T-helper 17 cell (primary cell): ENCODE results near the gene SIRT2. TPM values are rescaled to one million over a fixed set of nuclear protein-coding genes. Genes with fewer than 3 reads are reported as not detected.

Source experiments
- ATAC-seq: fragments of 150-1000 bp; cut with Tn5 transposase; 2 replicates; pipeline ENCODE4 v1.10.0; 2021; ENCODE audit warnings: mild to moderate bottlenecking, moderate library complexity
- DNase-seq, 3 donors: peaks; one replicate each; pipeline versions ENCODE4 v3.0.0 to v3.0.0-alpha.2; 2020 to 2021
- H3K9me3 ChIP-seq: one replicate; pipeline ENCODE4 v1.7.0; 2013; ENCODE audit warnings: low read length, mild to moderate bottlenecking; ENCODE audit not compliant: control insufficient read depth, poor library complexity, severe bottlenecking
- H3K27ac Mint-ChIP-seq: one replicate; pipeline ENCODE4 v1.8.0; 2022; ENCODE audit warnings: mild to moderate bottlenecking, moderate library complexity, mixed read lengths
- H3K27me3 Mint-ChIP-seq: one replicate; pipeline ENCODE4 v1.8.0; 2022; ENCODE audit warnings: mixed read lengths
- H3K36me3 Mint-ChIP-seq: one replicate; pipeline ENCODE4 v1.8.0; 2022; ENCODE audit warnings: low read depth, mixed read lengths
- H3K4me1 Mint-ChIP-seq: one replicate; pipeline ENCODE4 v1.8.0; 2022; ENCODE audit warnings: mild to moderate bottlenecking, mixed read lengths
- H3K4me3 Mint-ChIP-seq: one replicate; pipeline ENCODE4 v1.8.0; 2022; ENCODE audit warnings: mild to moderate bottlenecking, moderate library complexity, mixed read lengths
- total RNA-seq, 4 donors: library from RNA in 2 of 4; stranded (reverse) in 2 of 4; gene quantifications; one replicate each; pipeline ENCODE4 v1.2.3 and lab custom pipeline; 2022 to 2026

Gene SIRT2
- total RNA-seq, 2 donors from 2014 or later = 68.7 to 68.9 TPM

GRCh38 chr19:38913958-38914357, 14.5 kb upstream of the SIRT2 start:
- ATAC-seq = no peak
- H3K27me3 Mint-ChIP-seq = no peaks in the 10 kb centered on the region

GRCh38 chr19:38912600-38913514, 13.4 kb upstream of the SIRT2 start:
- H3K9me3 ChIP-seq = no peaks in the 10 kb centered on the region
- Mint-ChIP-seq H3K36me3 (no peaks in the 10 kb centered on the region), H3K27me3 (no peaks in the 10 kb centered on the region), H3K4me1 (peaks cover 3% of the 10 kb centered on the region), H3K4me3 (no peak overlapping the region), H3K27ac (no peak overlapping the region)
- no peak for ATAC-seq
- no peak for DNase-seq

More at GRCh38 chr19:38913958-38914357, 14.5 kb upstream of the SIRT2 start:
- Mint-ChIP-seq H3K4me3 (no peak overlapping the region), H3K36me3 (no peaks in the 10 kb centered on the region), H3K4me1 (peaks cover 2% of the 10 kb centered on the region), H3K27ac (no peak overlapping the region)
- DNase-seq = no peak
- no peaks in the 10 kb centered on the region for H3K9me3 ChIP-seq

GRCh38 chr19:38911388-38912001, 12.1 kb upstream of the SIRT2 start:
- no peak for DNase-seq
- Mint-ChIP-seq H3K4me3 (no peak overlapping the region), H3K36me3 (peaks cover 4% of the 10 kb centered on the region), H3K4me1 (peaks cover 5% of the 10 kb centered on the region), H3K27ac (no peak overlapping the region), H3K27me3 (no peaks in the 10 kb centered on the region)
- no peaks in the 10 kb centered on the region for H3K9me3 ChIP-seq
- ATAC-seq = no peak

DNA sequence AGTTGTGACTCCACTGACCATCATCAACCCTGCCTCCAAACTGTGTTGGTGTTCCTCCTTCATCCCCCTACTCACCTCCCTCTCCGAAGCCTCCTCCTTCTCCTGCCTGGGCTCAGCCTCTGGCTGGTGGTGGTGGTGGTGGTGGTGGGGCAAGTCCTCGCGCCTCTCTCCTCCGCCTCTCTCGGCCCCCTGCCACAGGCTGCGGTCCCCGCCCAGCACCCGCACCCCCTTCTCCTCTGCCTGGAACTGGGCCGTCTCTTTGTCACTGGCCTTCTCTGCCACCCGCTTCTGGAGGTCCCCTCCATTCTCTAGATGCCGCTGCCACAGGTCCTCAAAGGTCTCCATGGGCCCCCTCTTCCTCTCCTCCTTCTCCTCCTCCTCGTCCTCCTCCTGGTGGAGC, 11.1 kb upstream of the SIRT2 start:
- peaks cover 4% of the 10 kb centered on the region for H3K36me3 Mint-ChIP-seq
- H3K27ac Mint-ChIP-seq = no peak overlapping the region
- no peak for ATAC-seq
- no peaks in the 10 kb centered on the region for H3K27me3 Mint-ChIP-seq
- no peaks in the 10 kb centered on the region for H3K9me3 ChIP-seq
- peaks cover 5% of the 10 kb centered on the region for H3K4me1 Mint-ChIP-seq
- no peak overlapping the region for H3K4me3 Mint-ChIP-seq
- no peak for DNase-seq

- Mint-ChIP-seq H3K27ac (no peak overlapping the region), H3K27me3 (no peaks in the 10 kb centered on the region), H3K4me1 (peaks cover 11% of the 10 kb centered on the region), H3K36me3 (peaks cover 9% of the 10 kb centered on the region), H3K4me3 (peak overlapping the region; percentile 2)
- ATAC-seq = peak; percentile 30
- H3K9me3 ChIP-seq = no peaks in the 10 kb centered on the region
- DNase-seq = no peak
Observed at GRCh38 chr19:38908911-38909310, 9.5 kb upstream of the SIRT2 start.

DNA sequence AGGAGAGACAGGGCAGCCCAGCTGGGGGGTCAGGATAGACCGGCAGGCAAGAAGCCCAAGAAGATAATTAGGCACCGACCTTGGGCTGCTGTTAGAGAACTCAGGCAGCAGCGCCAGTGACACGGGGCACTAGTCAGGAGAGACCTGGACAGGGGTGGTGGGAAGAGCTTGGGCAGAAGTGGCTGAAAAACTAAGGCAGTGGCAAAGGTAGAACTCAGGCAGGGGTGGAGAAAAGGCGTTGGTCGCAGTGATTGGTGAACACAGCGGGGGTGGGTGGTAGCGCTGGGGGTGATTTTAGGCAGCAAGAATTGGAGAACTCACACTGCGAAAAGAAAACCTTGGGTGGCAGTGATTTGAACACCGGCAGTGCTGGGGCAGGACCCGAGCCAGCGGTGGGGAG, 8.3 kb upstream of the SIRT2 start:
- Mint-ChIP-seq H3K27ac (peak overlapping the region; percentile 56), H3K36me3 (peaks cover 9% of the 10 kb centered on the region), H3K4me3 (no peak overlapping the region), H3K4me1 (peaks cover 12% of the 10 kb centered on the region), H3K27me3 (no peaks in the 10 kb centered on the region)
- H3K9me3 ChIP-seq = no peaks in the 10 kb centered on the region
- DNase-seq (no peak), ATAC-seq (no peak)

GRCh38 chr19:38907227-38907626, 7.8 kb upstream of the SIRT2 start:
- H3K4me1 Mint-ChIP-seq = peaks cover 12% of the 10 kb centered on the region

DNA sequence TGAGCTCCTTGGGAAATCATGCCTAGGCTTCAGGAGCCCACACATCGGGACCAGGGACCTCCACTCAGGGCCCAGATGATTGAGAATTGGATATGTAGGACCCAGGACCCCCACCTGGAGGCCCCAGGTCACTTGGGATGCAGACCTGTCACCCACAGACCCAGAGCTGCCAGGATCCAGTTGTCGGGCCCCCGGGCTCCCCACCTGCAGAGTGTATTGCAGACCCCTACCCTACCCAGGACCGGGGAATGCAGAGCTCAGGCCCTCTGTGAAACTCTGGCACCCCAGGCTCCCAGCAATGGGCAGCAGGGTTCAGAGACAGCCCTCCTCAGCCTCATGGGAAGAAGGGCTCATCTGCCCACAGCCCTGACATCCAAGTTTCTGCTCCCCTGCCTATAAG, 6.2 kb upstream of the SIRT2 start:
- DNase-seq = no peak
- no peak overlapping the region for H3K27ac Mint-ChIP-seq
- no peak for ATAC-seq
- H3K4me1 Mint-ChIP-seq = peaks cover 21% of the 10 kb centered on the region
- H3K9me3 ChIP-seq = no peaks in the 10 kb centered on the region
- H3K4me3 Mint-ChIP-seq = no peak overlapping the region
- H3K36me3 Mint-ChIP-seq = peaks cover 11% of the 10 kb centered on the region
- H3K27me3 Mint-ChIP-seq = no peaks in the 10 kb centered on the region

More at GRCh38 chr19:38907227-38907626, 7.8 kb upstream of the SIRT2 start:
- ATAC-seq (no peak), DNase-seq (no peak)
- H3K27ac Mint-ChIP-seq = no peak overlapping the region
- no peaks in the 10 kb centered on the region for H3K9me3 ChIP-seq
- no peaks in the 10 kb centered on the region for H3K27me3 Mint-ChIP-seq
- H3K36me3 Mint-ChIP-seq = peaks cover 9% of the 10 kb centered on the region
- H3K4me3 Mint-ChIP-seq = no peak overlapping the region

- no peak for ATAC-seq
- peaks cover 11% of the 10 kb centered on the region for H3K36me3 Mint-ChIP-seq
- no peak overlapping the region for H3K27ac Mint-ChIP-seq
- H3K27me3 Mint-ChIP-seq = no peaks in the 10 kb centered on the region
- no peaks in the 10 kb centered on the region for H3K9me3 ChIP-seq
- no peak for DNase-seq
- peaks cover 25% of the 10 kb centered on the region for H3K4me1 Mint-ChIP-seq
- H3K4me3 Mint-ChIP-seq = no peak overlapping the region
Observed at GRCh38 chr19:38904581-38905539, 5.4 kb upstream of the SIRT2 start.

- peak overlapping the region; percentile 65 for H3K4me3 Mint-ChIP-seq
- H3K36me3 Mint-ChIP-seq = peaks cover 12% of the 10 kb centered on the region
- H3K9me3 ChIP-seq = no peaks in the 10 kb centered on the region
- peaks cover 40% of the 10 kb centered on the region for H3K4me1 Mint-ChIP-seq
- H3K27me3 Mint-ChIP-seq = no peaks in the 10 kb centered on the region
- ATAC-seq (no peak), DNase-seq (no peak)
- peak overlapping the region; percentile 97 for H3K27ac Mint-ChIP-seq
Observed at GRCh38 chr19:38901683-38902082, 2.3 kb upstream of the SIRT2 start.

GRCh38 chr19:38900743-38901190, 1.3 kb upstream of the SIRT2 start:
- H3K4me1 Mint-ChIP-seq = peaks cover 42% of the 10 kb centered on the region
- ATAC-seq = no peak
- H3K4me3 Mint-ChIP-seq = peak overlapping the region; percentile 97
- no peaks in the 10 kb centered on the region for H3K27me3 Mint-ChIP-seq
- peak overlapping the region; percentile 97 for H3K27ac Mint-ChIP-seq
- DNase-seq = no peak
- H3K36me3 Mint-ChIP-seq = peaks cover 12% of the 10 kb centered on the region
- H3K9me3 ChIP-seq = no peaks in the 10 kb centered on the region

GRCh38 chr19:38900202-38900629, 798 bp upstream of the SIRT2 start:
- ATAC-seq = no peak

More at GRCh38 chr19:38900202-38900629, 798 bp upstream of the SIRT2 start:
- Mint-ChIP-seq H3K27ac (peak overlapping the region; percentile 97), H3K27me3 (no peaks in the 10 kb centered on the region), H3K4me3 (peak overlapping the region; percentile 97), H3K4me1 (peaks cover 42% of the 10 kb centered on the region), H3K36me3 (peaks cover 10% of the 10 kb centered on the region)
- DNase-seq = no peak
- H3K9me3 ChIP-seq = no peaks in the 10 kb centered on the region
